PC-3 (cell line): Measurements from ENCODE around the gene SLC22A3.

Source experiments
- CTCF ChIP-seq: fragments of 300-600 bp; sonication (generic); conservative IDR thresholded peaks from 2 replicates; pipeline ENCODE4 v1.5.1; 2017; ENCODE audit warnings: antibody characterized with exemption, low read depth, mild to moderate bottlenecking, low read length
- EZH2 ChIP-seq: fragments of 300-600 bp; sonication (generic); IDR thresholded peaks from one replicate; pipeline ENCODE4 v1.6.1; 2017; ENCODE audit warnings: antibody characterized with exemption, mild to moderate bottlenecking, low read length; ENCODE audit not compliant: unreplicated experiment

DNA sequence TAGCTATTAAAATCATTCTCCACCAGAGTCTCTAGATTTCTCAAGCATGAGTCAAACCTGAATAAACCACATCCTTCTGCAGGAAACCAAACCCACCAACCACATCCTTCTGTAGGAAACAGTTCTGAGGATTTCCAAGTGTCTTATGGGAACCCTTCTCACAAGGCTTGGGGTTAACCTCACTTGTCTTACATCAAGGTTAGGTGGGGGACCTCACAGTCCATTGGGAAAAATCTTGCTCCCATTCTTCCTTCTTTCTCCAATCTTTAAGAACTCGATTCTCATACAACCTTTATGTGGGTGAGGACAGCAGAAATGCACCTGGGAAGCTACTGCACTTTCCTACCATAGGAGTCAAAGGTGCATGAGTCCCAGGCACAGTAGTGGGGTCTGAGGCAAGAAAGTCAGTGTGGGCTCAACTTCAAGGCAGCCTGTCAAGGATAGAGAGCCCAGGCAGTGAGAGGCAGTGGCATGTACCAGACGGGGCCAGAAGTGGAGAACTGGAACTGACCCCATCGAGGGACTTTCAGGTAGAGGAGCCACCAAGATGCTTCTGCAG lies 114.5 kb downstream of the SLC22A3 start:
- no peak for TF ChIP-seq CTCF
- TF ChIP-seq EZH2 = no peak
